GM21360 (cell line): Measurements from ENCODE around the gene FLRT2.

Source experiments
- ATAC-seq: cut with Tn5 transposase; IDR thresholded peaks from one replicate; pipeline ENCODE4 v1.9.1; 2021; ENCODE audit warnings: mild to moderate bottlenecking, moderate library complexity; ENCODE audit not compliant: unreplicated experiment

Gene FLRT2, protein sequence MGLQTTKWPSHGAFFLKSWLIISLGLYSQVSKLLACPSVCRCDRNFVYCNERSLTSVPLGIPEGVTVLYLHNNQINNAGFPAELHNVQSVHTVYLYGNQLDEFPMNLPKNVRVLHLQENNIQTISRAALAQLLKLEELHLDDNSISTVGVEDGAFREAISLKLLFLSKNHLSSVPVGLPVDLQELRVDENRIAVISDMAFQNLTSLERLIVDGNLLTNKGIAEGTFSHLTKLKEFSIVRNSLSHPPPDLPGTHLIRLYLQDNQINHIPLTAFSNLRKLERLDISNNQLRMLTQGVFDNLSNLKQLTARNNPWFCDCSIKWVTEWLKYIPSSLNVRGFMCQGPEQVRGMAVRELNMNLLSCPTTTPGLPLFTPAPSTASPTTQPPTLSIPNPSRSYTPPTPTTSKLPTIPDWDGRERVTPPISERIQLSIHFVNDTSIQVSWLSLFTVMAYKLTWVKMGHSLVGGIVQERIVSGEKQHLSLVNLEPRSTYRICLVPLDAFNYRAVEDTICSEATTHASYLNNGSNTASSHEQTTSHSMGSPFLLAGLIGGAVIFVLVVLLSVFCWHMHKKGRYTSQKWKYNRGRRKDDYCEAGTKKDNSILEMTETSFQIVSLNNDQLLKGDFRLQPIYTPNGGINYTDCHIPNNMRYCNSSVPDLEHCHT

DNA sequence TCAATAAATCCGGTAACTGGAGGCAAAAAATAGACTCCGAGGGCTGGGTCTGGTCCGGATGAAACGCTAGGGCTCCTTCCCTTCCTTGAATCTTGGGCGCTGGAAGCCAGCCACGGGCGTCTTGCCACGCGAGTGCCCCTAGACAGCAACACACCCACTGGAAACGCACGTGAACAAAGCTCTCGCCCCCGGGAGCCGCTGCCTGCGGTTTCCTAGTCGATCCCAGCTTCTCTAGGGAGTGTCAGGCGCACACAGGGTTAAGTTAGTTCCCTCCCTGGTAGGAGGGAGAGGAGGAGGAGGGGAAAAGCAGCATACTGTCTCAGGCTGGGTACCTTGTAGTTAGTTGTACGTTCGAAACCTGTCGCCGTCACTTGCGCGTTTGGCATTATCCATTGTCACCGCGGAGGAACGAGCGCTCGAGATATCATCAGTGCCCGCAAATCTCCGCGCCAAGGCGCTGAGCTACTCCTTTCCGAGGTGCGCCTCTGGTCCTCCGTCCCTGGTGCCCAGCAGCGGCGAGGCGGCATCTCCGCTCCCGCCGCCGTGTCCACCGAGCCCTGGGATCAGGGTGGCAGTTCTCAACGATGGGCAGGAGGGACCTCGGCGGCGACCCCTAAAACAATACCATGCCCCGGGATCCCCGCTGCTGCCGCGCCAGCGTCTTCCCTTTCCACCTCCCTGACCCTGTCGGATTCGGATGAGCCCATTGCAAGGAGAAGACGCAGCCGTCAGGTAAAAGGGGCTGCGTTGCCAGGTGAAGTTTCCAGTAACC lies at the start of gene FLRT2:
Gene FLRT2, plus strand, starts transcription at position 342 of the 772 bp plus-strand sequence. CDS start 91,371 bp downstream, outside the sequence.
- no peak for ATAC-seq

DNA sequence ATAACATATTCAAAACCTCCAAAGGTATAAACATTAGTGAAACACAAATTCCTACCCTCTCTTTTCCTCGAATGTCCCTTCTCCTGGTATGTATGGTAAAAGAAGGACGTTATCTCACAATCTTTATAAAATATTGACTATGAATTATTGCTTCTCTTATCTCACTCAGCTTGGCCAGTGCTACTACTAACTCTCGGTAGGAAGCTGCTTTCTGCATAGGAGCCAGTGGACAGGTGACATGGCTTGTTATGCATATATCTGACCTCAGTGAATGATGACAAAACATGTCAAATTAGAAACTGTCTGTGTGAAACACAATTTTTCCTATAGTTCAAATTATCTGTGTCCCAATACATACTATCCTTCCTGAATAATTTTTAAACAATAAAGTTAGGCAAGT lies 48.5 kb upstream of the FLRT2 start:
- no peak for ATAC-seq

- no peak for ATAC-seq
Measured at GRCh38 chr14:85482552-85482951, 47.4 kb upstream of the FLRT2 start.

DNA sequence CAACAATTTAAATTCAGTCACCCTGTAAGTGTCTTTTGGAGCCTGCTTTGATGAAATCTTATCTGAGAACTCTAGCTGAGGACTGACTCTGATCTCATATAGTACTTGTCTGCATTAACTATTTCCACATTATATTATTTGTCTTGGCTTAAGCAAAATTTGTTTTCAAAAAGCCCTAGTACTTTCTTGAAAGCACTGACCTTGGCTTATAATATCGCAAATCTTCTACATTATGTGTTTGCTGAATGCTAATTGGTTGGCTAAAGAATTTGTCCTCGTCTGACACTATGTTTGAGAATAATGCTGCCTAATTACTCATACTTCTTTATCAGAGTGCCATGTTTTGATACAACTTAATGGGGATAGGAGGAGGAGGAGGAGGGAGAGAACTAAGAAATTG lies 46.9 kb upstream of the FLRT2 start:
- ATAC-seq = no peak

DNA sequence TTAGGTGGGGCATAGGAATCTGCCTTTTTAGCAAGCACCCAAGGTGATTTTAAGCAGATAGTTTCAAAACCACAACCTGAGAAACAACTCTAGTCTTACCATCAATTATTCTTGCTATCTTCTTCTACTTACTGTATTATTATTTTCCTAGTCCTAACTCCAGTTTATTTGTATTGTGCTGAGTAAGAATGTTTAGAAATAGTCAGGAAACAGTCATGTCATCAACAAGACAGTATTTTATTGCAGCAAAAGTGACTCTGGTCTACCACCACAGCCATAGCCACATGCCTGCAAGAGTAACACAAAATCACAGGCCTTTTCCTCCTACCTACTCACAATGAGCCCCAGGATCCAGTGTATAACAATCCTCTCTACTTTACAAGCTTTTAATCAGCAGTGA lies 46.3 kb upstream of the FLRT2 start:
- no peak for ATAC-seq

DNA sequence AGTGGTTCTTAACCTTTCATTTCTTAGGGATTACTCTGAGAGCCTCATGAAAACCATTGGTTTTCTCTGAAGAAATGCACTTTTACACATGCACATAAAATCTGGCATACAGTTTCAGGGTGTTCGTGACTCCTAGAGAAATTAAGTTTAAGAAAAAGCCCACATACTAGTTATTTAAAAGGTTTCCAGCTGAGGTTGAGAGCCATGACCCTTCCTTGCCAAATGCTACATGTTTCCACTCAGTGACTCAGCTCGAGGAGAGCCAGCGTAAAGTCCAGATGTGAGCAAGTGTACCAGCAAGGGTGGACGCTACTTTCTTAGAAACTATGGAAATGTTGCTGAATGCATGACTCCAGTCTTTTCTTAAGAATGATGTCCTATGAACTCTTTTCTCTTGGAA lies 42.7 kb upstream of the FLRT2 start:
- ATAC-seq = no peak

DNA sequence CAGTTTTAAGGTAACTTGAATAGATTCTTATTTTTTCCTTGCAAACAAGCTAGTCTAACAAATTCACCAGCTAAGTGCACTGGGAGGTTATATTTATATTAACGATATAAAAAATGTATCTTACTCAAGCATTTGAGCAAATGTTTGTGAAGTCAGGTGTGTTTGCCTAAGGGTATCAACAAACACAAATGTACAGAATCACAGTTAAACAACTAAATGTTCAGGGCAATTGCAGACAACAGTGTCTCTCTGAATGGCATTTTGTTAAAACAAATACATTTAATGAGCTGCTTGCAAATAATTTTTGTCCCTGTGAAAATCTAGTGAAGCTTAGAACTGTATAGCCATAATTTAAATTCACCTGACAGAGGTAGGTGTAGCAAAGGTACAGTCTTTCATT lies 28.2 kb upstream of the FLRT2 start:
- no peak for ATAC-seq

- ATAC-seq = no peak
Measured at GRCh38 chr14:85508863-85509262, 21.1 kb upstream of the FLRT2 start.

GRCh38 chr14:85512451-85512850 lies 17.5 kb upstream of the FLRT2 start:
- no peak for ATAC-seq

DNA sequence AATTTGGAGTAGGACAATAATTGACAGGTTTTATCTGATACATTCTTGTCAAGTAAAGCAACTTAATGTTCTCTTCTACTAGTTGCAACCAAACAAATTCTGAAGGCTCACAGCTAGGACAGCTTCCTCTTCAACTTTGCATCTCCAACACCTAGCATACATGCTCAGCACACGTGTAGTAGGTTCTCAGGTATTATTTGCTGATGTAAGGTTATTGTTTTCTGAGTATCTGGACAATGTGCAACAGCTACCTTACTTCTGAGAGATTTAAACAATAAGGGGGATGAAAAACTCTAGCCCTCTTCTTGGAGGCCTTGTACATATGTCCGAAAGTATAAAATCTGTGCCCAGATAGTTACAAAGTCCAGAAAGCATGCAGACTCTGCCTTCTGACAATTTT lies 15.5 kb upstream of the FLRT2 start:
- no peak for ATAC-seq

- no peak for ATAC-seq
Measured at GRCh38 chr14:85516239-85517113, 13.5 kb upstream of the FLRT2 start.

DNA sequence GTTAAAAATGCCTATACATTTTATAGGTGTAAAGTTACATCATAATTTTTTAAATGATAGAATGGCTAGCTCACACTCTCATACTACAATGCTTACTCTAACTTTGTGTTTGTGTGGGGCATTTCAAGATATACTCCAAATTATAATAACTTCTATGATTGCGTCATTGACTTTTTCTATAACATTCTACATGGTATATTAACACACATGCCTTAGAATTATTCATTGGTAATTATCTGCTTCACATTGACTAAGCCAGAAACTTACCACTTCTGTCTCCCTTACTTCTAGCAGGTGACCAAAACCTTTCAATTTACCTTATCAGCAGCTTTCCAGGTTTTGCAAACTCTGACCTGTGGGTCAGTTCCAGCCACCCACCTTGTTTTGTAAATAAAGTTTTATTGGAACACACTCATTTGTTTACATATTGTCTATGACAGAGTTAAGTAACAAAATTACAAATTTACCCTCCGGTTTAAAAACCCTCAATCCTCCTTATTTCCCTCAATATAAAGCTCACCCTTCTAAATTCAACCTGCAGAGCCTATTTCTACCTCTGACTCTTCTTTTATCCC lies 12.7 kb upstream of the FLRT2 start:
- no peak for ATAC-seq

DNA sequence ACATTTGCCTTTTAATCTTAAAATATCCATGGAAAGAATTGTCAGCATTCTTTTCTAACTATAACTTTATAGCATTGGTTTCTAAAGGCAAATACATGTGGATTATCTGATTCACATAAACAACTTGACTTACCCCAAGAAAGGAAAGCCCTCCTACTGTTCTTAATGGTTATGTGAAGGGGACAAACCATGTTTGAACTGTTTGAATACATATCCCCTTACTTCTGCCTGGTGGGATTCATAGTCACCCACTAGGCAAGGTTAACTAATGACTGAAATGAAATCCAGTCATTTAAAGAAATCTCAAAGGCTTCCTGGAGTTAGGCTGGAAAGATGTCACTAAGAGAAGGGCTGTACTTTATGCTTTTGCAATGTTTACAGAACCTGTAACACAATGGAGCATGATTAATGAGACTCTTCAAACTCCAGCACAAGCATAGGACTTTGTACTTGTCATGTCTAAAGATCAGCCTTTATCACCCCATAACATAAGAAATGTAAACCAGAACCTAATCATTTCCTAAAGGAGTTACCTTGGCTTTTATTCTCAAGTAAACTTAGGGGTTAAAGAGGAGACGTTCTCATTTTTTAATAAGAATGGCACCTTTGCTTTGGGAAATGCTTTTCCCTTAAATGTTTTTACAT lies 10.2 kb upstream of the FLRT2 start:
- ATAC-seq = no peak

GRCh38 chr14:85520581-85520980 lies 9.4 kb upstream of the FLRT2 start:
- no peak for ATAC-seq

GRCh38 chr14:85523624-85524023 lies 6.3 kb upstream of the FLRT2 start:
- ATAC-seq = no peak

DNA sequence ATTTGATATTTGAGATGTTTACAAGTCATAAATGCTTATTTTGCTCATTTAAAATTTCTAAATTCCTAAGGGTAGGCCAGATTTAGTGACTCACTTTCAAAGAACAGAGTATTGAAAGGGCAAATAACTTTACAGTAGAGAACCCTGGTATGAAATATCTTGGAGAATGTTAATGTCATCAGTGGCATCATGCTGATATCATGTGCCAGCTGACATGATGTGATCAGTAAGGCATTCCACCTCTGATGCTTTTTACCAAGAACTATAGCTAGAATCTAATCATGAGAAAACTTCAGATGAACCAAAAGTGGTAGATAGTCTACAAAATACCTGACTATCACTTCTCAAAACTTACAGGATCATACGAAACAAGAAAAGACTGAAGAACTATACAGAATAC lies 2.9 kb upstream of the FLRT2 start:
- no peak for ATAC-seq

- no peak for ATAC-seq
Measured at GRCh38 chr14:85527445-85528035, 2.4 kb upstream of the FLRT2 start.

GRCh38 chr14:85528080-85528896 lies 1.7 kb upstream of the FLRT2 start:
- ATAC-seq = no peak
